IMR-90 (cell line): ENCODE results near the gene STOML1. TPM values are rescaled to one million over a fixed set of nuclear protein-coding genes. Genes with fewer than 3 reads are reported as not detected.

Experiments used
- ATAC-seq: fragments of 200-7000 bp; cut with Tn5 transposase; 2 replicates; pipeline ENCODE4 v1.9.1; 2020; ENCODE audit warnings: low read depth, mild to moderate bottlenecking, moderate library complexity
- BruUV-seq: library from RNA; stranded (reverse); fragments of 400-500 nt; replicated peaks from 2 replicates; lab custom pipeline; 2021; lab: Mats Ljungman, UMichigan
- CTCF ChIA-PET: fragments of 300-600 bp; formaldehyde crosslinking; extraction: SDS; loops from one replicate; lab custom pipeline; 2021; ENCODE audit warnings: antibody characterized with exemption; lab: Yijun Ruan, JAX
- POLR2A ChIA-PET: fragments of 300-600 bp; sonication (Branson Sonifier 250); formaldehyde crosslinking; loops from one replicate; lab custom pipeline; 2022; ENCODE audit warnings: antibody characterized with exemption; ENCODE audit not compliant: unreplicated experiment; lab: Charles Lee
- DNase-seq: peaks from one replicate; pipeline ENCODE4 v3.0.0; 2013
- H2AFZ ChIP-seq: replicated peaks from 2 replicates; pipeline ENCODE3; 2013; ENCODE audit warnings: low read length, mild to moderate bottlenecking; ENCODE audit not compliant: poor library complexity
- H2AK5ac ChIP-seq: 2 replicates; pipeline ENCODE4 v1.6.1; 2013; ENCODE audit warnings: low read depth, low read length, inconsistent platforms
- H2AK9ac ChIP-seq: replicated peaks from 2 replicates; pipeline ENCODE3; 2013; ENCODE audit warnings: mild to moderate bottlenecking, low read depth, low read length, moderate library complexity; ENCODE audit not compliant: poor library complexity
- H2BK120ac ChIP-seq: 2 replicates; pipeline ENCODE4 v1.6.1; 2013; ENCODE audit warnings: low read depth, low read length, inconsistent platforms
- H2BK15ac ChIP-seq: 3 replicates; pipeline ENCODE4 v1.6.1; 2013; ENCODE audit warnings: low read depth, low read length, inconsistent platforms
- H2BK20ac ChIP-seq: 2 replicates; pipeline ENCODE4 v1.6.1; 2013; ENCODE audit warnings: low read depth, mild to moderate bottlenecking, inconsistent platforms, low read length, moderate library complexity
- H2BK5ac ChIP-seq: 2 replicates; pipeline ENCODE4 v1.6.1; 2013; ENCODE audit warnings: mild to moderate bottlenecking, low read depth, low read length, inconsistent platforms; ENCODE audit not compliant: poor library complexity, severe bottlenecking
- H3K14ac ChIP-seq: replicated peaks from 2 replicates; pipeline ENCODE4 v1.6.1; 2013; ENCODE audit warnings: low read depth, low read length, inconsistent platforms
- H3K18ac ChIP-seq: 2 replicates; pipeline ENCODE4 v1.6.1; 2013; ENCODE audit warnings: low read depth, low read length, control low read depth
- H3K23ac ChIP-seq: 2 replicates; pipeline ENCODE4 v1.6.1; 2013; ENCODE audit warnings: low read depth, low read length, inconsistent platforms
- H3K27ac ChIP-seq: 2 replicates; pipeline ENCODE4 v1.5.1; 2013; ENCODE audit warnings: mild to moderate bottlenecking, control low read depth, low read length; ENCODE audit not compliant: insufficient read depth
- H3K27me3 ChIP-seq: 2 replicates; pipeline ENCODE4 v1.6.1; 2013; ENCODE audit warnings: low read length; ENCODE audit not compliant: control insufficient read depth, insufficient read depth
- H3K36me3 ChIP-seq: 2 replicates; pipeline ENCODE4 v1.6.1; 2013; ENCODE audit warnings: low read length, mixed read lengths; ENCODE audit not compliant: control insufficient read depth, insufficient read depth
- H3K4ac ChIP-seq: 2 replicates; pipeline ENCODE4 v1.6.1; 2013; ENCODE audit warnings: low read depth, low read length, inconsistent platforms
- H3K4me1 ChIP-seq: 2 replicates; pipeline ENCODE4 v1.6.1; 2013; ENCODE audit warnings: low read length, mixed read lengths; ENCODE audit not compliant: control insufficient read depth, insufficient read depth
- H3K4me2 ChIP-seq: 2 replicates; pipeline ENCODE4 v1.6.1; 2013; ENCODE audit warnings: low read depth, mild to moderate bottlenecking, control low read depth, low read length, moderate library complexity
- H3K4me3 ChIP-seq: 2 replicates; pipeline ENCODE4 v1.5.1; 2013; ENCODE audit warnings: low read depth, mild to moderate bottlenecking, control low read depth, low read length, moderate library complexity; ENCODE audit not compliant: insufficient read depth
- H3K56ac ChIP-seq: 2 replicates; pipeline ENCODE4 v1.6.1; 2013; ENCODE audit warnings: low read length, inconsistent platforms; ENCODE audit not compliant: insufficient read depth; ENCODE audit errors: extremely low read depth
- H3K79me1 ChIP-seq, 2 experiments: 2 replicates each; pipeline ENCODE4 v1.6.1; 2013; ENCODE audit warnings: low read length in 2 of 2, inconsistent platforms in 1 of 2, low read depth in 1 of 2
- H3K9ac ChIP-seq: 2 replicates; pipeline ENCODE4 v1.6.1; 2013; ENCODE audit warnings: low read depth, low read length, control low read depth
- H3K9me1 ChIP-seq: 2 replicates; pipeline ENCODE4 v1.6.1; 2013; ENCODE audit warnings: low read length, inconsistent platforms; ENCODE audit not compliant: insufficient read depth
- H3K9me3 ChIP-seq: 2 replicates; pipeline ENCODE4 v1.6.1; 2013; ENCODE audit warnings: low read length; ENCODE audit not compliant: control insufficient read depth, insufficient read depth
- H4K20me1 ChIP-seq: 2 replicates; pipeline ENCODE4 v1.6.1; 2013; ENCODE audit warnings: low read length, inconsistent platforms; ENCODE audit not compliant: insufficient read depth
- H4K5ac ChIP-seq: 2 replicates; pipeline ENCODE4 v1.6.1; 2013; ENCODE audit warnings: mild to moderate bottlenecking, low read depth, low read length, control low read depth
- H4K8ac ChIP-seq, 2 experiments: 2 replicates each; pipeline ENCODE4 v1.6.1; 2013; ENCODE audit warnings: low read depth in 2 of 2, low read length in 2 of 2, control low read depth in 1 of 2, inconsistent platforms in 1 of 2
- H4K91ac ChIP-seq: 2 replicates; pipeline ENCODE4 v1.6.1; 2013; ENCODE audit warnings: low read depth, low read length, inconsistent platforms; ENCODE audit not compliant: insufficient read depth
- BHLHE40 ChIP-seq: fragments of 150-350 bp; IDR thresholded peaks from 2 replicates; pipeline ENCODE4 v1.6.1; 2016; ENCODE audit warnings: mild to moderate bottlenecking, low read depth, low read length
- CEBPB ChIP-seq: IDR thresholded peaks from 2 replicates; pipeline ENCODE4 v1.6.1; 2012; ENCODE audit warnings: low read depth, low read length, improper control_type of control experiment
- CHD1 ChIP-seq: IDR thresholded peaks from 2 replicates; pipeline ENCODE4 v1.6.1; 2012; ENCODE audit warnings: low read depth, low read length, improper control_type of control experiment
- FOS ChIP-seq: fragments of 150-350 bp; IDR thresholded peaks from 2 replicates; pipeline ENCODE4 v1.6.1; 2016; ENCODE audit warnings: low read depth, low read length
- MAFK ChIP-seq: IDR thresholded peaks from 2 replicates; pipeline ENCODE4 v1.6.1; 2012; ENCODE audit warnings: low read depth, low read length, improper control_type of control experiment
- MAZ ChIP-seq: IDR thresholded peaks from 2 replicates; pipeline ENCODE4 v1.6.1; 2012; ENCODE audit warnings: low read depth, mild to moderate bottlenecking, low read length, improper control_type of control experiment, moderate library complexity, borderline replicate concordance
- MXI1 ChIP-seq: IDR thresholded peaks from 2 replicates; pipeline ENCODE4 v1.6.1; 2012; ENCODE audit warnings: low read depth, mild to moderate bottlenecking, low read length, moderate library complexity, borderline replicate concordance
- NFE2L2 ChIP-seq: fragments of 150-350 bp; IDR thresholded peaks from 2 replicates; pipeline ENCODE4 v1.6.1; 2016; ENCODE audit warnings: low read depth, mild to moderate bottlenecking, low read length
- POLR2A ChIP-seq: IDR thresholded peaks from 2 replicates; pipeline ENCODE4 v1.6.1; 2012; ENCODE audit warnings: mild to moderate bottlenecking, low read depth, low read length
- RAD21 ChIP-seq: IDR thresholded peaks from 2 replicates; pipeline ENCODE4 v1.6.1; 2012; ENCODE audit warnings: low read length, improper control_type of control experiment
- RCOR1 ChIP-seq: IDR thresholded peaks from 2 replicates; pipeline ENCODE4 v1.6.1; 2012; ENCODE audit warnings: mild to moderate bottlenecking, low read length, improper control_type of control experiment; ENCODE audit not compliant: insufficient replicate concordance
- RFX5 ChIP-seq: IDR thresholded peaks from 2 replicates; pipeline ENCODE4 v1.8.0; 2012; ENCODE audit warnings: low read depth, mild to moderate bottlenecking, low read length, moderate library complexity
- SMC3 ChIP-seq: fragments of 150-350 bp; IDR thresholded peaks from 2 replicates; pipeline ENCODE4 v1.6.1; 2016; ENCODE audit warnings: low read depth, mild to moderate bottlenecking, antibody characterized with exemption, low read length, moderate library complexity
- WGBS, 2 experiments: methylation state at CpG; one replicate each; pipeline versions ENCODE4 v1.1.5 to v1.1.7; 2013; ENCODE audit warnings: missing lambda C conversion rate in 2 of 2; ENCODE audit not compliant: insufficient read length in 1 of 2; ENCODE audit errors: extremely low coverage in 2 of 2; 5-methylcytosine and 5-hydroxymethylcytosine counted together
- dilution Hi-C: fragments of 300-500 bp; cut with HindIII; formaldehyde crosslinking; loops from one replicate; pipeline ENCODE4 v1.14.3; 2018; ENCODE audit warnings: low sequenced_read_pairs; ENCODE audit not compliant: unreplicated experiment
- in situ Hi-C: fragments of 300-500 bp; cut with MboI; formaldehyde crosslinking; loops from 3 replicates; pipeline ENCODE4 v1.14.3; 2019; ENCODE audit warnings: low sequenced_read_pairs, inconsistent platforms, mixed read lengths
- intact Hi-C: fragments of 100-400 bp; cut with micrococcal nuclease; formaldehyde crosslinking; loops from 2 replicates; pipeline ENCODE4 v1.10.0; 2022
- polyA plus RNA-seq, 3 experiments: library from polyadenylated mRNA; depleted of rRNA; stranded (reverse); fragments of >200 nt; gene quantifications; 2 replicates each; pipeline ENCODE4 v1.2.3, GENCODE V29; 2012; ENCODE audit warnings: low replicate concordance in 1 of 3
- total RNA-seq: library from RNA; depleted of rRNA; stranded (reverse); fragments of >200 nt; gene quantifications from 2 replicates; pipeline ENCODE4 v1.2.3, GENCODE V29; 2012
- TF ChIP-seq, protein P1 (sequence below): fragments of 150-350 bp; IDR thresholded peaks from 2 replicates; pipeline ENCODE4 v1.6.1; 2016; ENCODE audit warnings: low read depth, mild to moderate bottlenecking, low read length, moderate library complexity, borderline replicate concordance
- TF ChIP-seq, protein P2 (sequence below): conservative IDR thresholded peaks from 2 replicates; pipeline ENCODE4 v1.5.1; 2012; ENCODE audit warnings: mild to moderate bottlenecking, low read depth, low read length, improper control_type of control experiment
- TF ChIP-seq, protein P3 (sequence below): fragments of 150-350 bp; IDR thresholded peaks from 2 replicates; pipeline ENCODE4 v1.6.1; 2017; ENCODE audit warnings: mild to moderate bottlenecking, antibody characterized with exemption, low read length, low read depth

Gene STOML1
- total and polyA plus RNA-seq, 2 of the 4 experiments (the other 2 are of a cell fraction), result 11.8 to 21.2 TPM

DNA sequence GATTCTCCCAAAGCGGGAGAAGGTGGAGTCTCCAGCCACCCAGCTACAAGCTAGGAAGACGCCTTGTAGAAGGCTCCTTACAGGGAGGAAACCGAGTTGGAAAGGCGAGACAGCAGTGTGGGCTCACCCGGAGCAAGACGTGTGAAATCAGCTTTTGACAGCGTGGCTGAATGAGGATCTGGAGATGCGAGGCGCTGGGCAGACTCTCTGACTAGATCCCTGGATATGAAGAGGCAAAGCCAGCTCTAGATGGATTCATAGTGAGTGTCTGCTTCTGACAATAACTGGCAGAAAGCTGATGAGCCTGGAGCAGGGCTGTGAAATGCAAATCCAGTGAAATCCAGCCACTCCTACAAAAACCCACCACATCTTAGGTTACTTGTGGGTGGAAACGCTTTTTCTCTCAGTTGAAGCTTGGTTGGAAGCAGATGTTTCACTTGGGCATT lies 49.2 kb upstream of the STOML1 start:
- intact Hi-C loops, result no loop called here
- H2AFZ ChIP-seq, result peak overlapping the region; percentile 48
- H3K9me1 ChIP-seq, result peaks cover 28% of the 10 kb centered on the region
- ChIA-PET CTCF (interaction anchor here (1.0 to 1.4 kb wide), 3 partner anchors 12 to 68 kb away, joined by 3 to 4 read pairs (median 3); no protein-coding TSS in a partner anchor), POLR2A (no interaction called here)
- H3K9ac ChIP-seq, result no peak overlapping the region
- DNase-seq (no peak), ATAC-seq (no peak)
- no peaks in the 10 kb centered on the region for H4K20me1 ChIP-seq
- peak overlapping the region; percentile 93 to 95; a peak in 3 of 4 replicates for H4K8ac ChIP-seq
- no peaks in the 10 kb centered on the region for H3K9me3 ChIP-seq
- no peak overlapping the region for H3K56ac ChIP-seq
- H2BK15ac ChIP-seq, result peak overlapping the region; percentile 95
- TF ChIP-seq RFX5 (no peak), RAD21 (no peak), SMC3 (no peak), CHD1 (no peak), MAZ (no peak), RCOR1 (no peak), POLR2A (no peak), MAFK (no peak), FOS (no peak), BHLHE40 (no peak), MXI1 (no peak), NFE2L2 (no peak), CEBPB (no peak)
- TF ChIP-seq, protein P1, sequence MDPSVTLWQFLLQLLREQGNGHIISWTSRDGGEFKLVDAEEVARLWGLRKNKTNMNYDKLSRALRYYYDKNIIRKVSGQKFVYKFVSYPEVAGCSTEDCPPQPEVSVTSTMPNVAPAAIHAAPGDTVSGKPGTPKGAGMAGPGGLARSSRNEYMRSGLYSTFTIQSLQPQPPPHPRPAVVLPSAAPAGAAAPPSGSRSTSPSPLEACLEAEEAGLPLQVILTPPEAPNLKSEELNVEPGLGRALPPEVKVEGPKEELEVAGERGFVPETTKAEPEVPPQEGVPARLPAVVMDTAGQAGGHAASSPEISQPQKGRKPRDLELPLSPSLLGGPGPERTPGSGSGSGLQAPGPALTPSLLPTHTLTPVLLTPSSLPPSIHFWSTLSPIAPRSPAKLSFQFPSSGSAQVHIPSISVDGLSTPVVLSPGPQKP, result no peak
- TF ChIP-seq, protein P2, sequence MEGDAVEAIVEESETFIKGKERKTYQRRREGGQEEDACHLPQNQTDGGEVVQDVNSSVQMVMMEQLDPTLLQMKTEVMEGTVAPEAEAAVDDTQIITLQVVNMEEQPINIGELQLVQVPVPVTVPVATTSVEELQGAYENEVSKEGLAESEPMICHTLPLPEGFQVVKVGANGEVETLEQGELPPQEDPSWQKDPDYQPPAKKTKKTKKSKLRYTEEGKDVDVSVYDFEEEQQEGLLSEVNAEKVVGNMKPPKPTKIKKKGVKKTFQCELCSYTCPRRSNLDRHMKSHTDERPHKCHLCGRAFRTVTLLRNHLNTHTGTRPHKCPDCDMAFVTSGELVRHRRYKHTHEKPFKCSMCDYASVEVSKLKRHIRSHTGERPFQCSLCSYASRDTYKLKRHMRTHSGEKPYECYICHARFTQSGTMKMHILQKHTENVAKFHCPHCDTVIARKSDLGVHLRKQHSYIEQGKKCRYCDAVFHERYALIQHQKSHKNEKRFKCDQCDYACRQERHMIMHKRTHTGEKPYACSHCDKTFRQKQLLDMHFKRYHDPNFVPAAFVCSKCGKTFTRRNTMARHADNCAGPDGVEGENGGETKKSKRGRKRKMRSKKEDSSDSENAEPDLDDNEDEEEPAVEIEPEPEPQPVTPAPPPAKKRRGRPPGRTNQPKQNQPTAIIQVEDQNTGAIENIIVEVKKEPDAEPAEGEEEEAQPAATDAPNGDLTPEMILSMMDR, result no peak
- TF ChIP-seq, protein P3, sequence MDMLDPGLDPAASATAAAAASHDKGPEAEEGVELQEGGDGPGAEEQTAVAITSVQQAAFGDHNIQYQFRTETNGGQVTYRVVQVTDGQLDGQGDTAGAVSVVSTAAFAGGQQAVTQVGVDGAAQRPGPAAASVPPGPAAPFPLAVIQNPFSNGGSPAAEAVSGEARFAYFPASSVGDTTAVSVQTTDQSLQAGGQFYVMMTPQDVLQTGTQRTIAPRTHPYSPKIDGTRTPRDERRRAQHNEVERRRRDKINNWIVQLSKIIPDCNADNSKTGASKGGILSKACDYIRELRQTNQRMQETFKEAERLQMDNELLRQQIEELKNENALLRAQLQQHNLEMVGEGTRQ, result no peak
- H3K79me1 ChIP-seq, result peaks cover 0 to 16% of the 10 kb centered on the region in 2 experiments; a peak in 2 of 4 replicates
- in situ Hi-C loops, result no loop called here
- WGBS, 2 experiments, result 77% methylated on average over 10 of the region's 10 CpGs; no CpG with 5 or more reads in 1 of the 2 experiments
- peak overlapping the region; percentile 84 for H4K5ac ChIP-seq
- peak overlapping the region; percentile 84 for H3K23ac ChIP-seq
- H4K91ac ChIP-seq, result peak overlapping the region; percentile 96
- peak overlapping the region; percentile 99 for H3K4ac ChIP-seq
- H3K18ac ChIP-seq, result peak overlapping the region; percentile 83
- peak overlapping the region; percentile 86 for H2BK5ac ChIP-seq
- H2BK120ac ChIP-seq, result peak overlapping the region; percentile 98
- H3K36me3 ChIP-seq, result peaks cover 3% of the 10 kb centered on the region
- H3K27me3 ChIP-seq, result no peaks in the 10 kb centered on the region
- dilution Hi-C loops, result no loop called here
- no TSS peak for BruUV-seq
- peak overlapping the region; percentile 99 for H2AK5ac ChIP-seq
- peaks cover 30% of the 10 kb centered on the region for H3K4me1 ChIP-seq
- peak overlapping the region; percentile 96 for H3K14ac ChIP-seq
- peak overlapping the region; percentile 93 for H2AK9ac ChIP-seq
- no peak overlapping the region for H3K4me3 ChIP-seq
- no peak overlapping the region for H3K4me2 ChIP-seq
- peak overlapping the region; percentile 97 for H2BK20ac ChIP-seq
- peak overlapping the region; percentile 83 for H3K27ac ChIP-seq
